SK-N-SH (cell line): Measurements from ENCODE around the gene BBS9. TPM values are rescaled to one million over a fixed set of nuclear protein-coding genes. Genes with fewer than 3 reads are reported as not detected.

ENCODE experiments used
- CTCF ChIA-PET: fragments of 300-600, 350-600 bp; formaldehyde crosslinking; extraction: SDS; loops from one replicate; lab custom pipeline; 2021; lab: Yijun Ruan, JAX
- POLR2A ChIA-PET: fragments of 350-600 bp; sonication (Branson Sonifier 250); formaldehyde crosslinking; extraction: SDS; loops from one replicate; lab custom pipeline; 2020; ENCODE audit warnings: antibody characterized with exemption, inconsistent platforms; lab: Yijun Ruan, JAX
- DNase-seq: peaks from one replicate; pipeline ENCODE4 v3.0.0; 2012
- H2AFZ ChIP-seq: fragments of 200-600 bp; sonication (generic); 2 replicates; pipeline ENCODE4 v1.8.1; 2016; ENCODE audit warnings: antibody characterized with exemption, mild to moderate bottlenecking, low read depth
- H3F3A ChIP-seq: fragments of 200-600 bp; sonication (generic); replicated peaks from 2 replicates; pipeline ENCODE3; 2016; ENCODE audit warnings: antibody characterized with exemption, mild to moderate bottlenecking; ENCODE audit not compliant: insufficient read depth
- H3K27ac ChIP-seq, 2 experiments: fragments of 200-500 bp in 1 of 2; fragments of 200-600 bp in 1 of 2; sonication (Bioruptor generic) in 1 of 2; sonication (generic), shearing (Covaris generic) in 1 of 2; 2 replicates each; pipeline versions ENCODE4 v1.5.1 to v1.6.1; 2014 to 2016; ENCODE audit warnings: low read depth in 2 of 2, inconsistent platforms in 1 of 2, low read length in 1 of 2, mild to moderate bottlenecking in 1 of 2, mixed read lengths in 1 of 2
- H3K27me3 ChIP-seq: fragments of 200-600 bp; sonication (generic), shearing (Covaris generic); 2 replicates; pipeline ENCODE4 v1.6.1; 2016; ENCODE audit warnings: mixed run types; ENCODE audit not compliant: insufficient read depth
- H3K36me3 ChIP-seq, 2 experiments: fragments of 200-500 bp in 1 of 2; fragments of 200-600 bp in 1 of 2; sonication (Bioruptor generic) in 1 of 2; sonication (generic) in 1 of 2; replicated peaks in 1 of 2; 2 replicates each; pipeline versions ENCODE3 to v1.5.1; 2014 to 2016; ENCODE audit warnings: low read length in 1 of 2, mild to moderate bottlenecking in 1 of 2; ENCODE audit not compliant: insufficient read depth in 2 of 2, control insufficient read depth in 1 of 2
- H3K4me1 ChIP-seq, 2 experiments: fragments of 200-500 bp in 1 of 2; fragments of 200-600 bp in 1 of 2; sonication (Bioruptor generic) in 1 of 2; sonication (generic), shearing (Covaris generic) in 1 of 2; 2 replicates each; pipeline versions ENCODE4 v1.5.1 to v1.6.1; 2014 to 2016; ENCODE audit warnings: low read depth in 1 of 2, low read length in 1 of 2, mixed run types in 1 of 2; ENCODE audit not compliant: insufficient read depth in 2 of 2, control insufficient read depth in 1 of 2
- H3K4me2 ChIP-seq: fragments of 200-600 bp; sonication (generic), shearing (Covaris generic); 2 replicates; pipeline ENCODE4 v1.6.1; 2017; ENCODE audit warnings: mixed run types
- H3K4me3 ChIP-seq, 2 experiments: fragments of 200-500 bp in 1 of 2; fragments of 200-600 bp in 1 of 2; sonication (Bioruptor generic) in 1 of 2; sonication (generic), shearing (Covaris generic) in 1 of 2; 2 replicates each; pipeline versions ENCODE4 v1.5.1 to v1.8.1; 2014 to 2016; ENCODE audit warnings: low read depth in 2 of 2, inconsistent platforms in 1 of 2, low read length in 1 of 2, mild to moderate bottlenecking in 1 of 2, mixed read lengths in 1 of 2, moderate library complexity in 1 of 2
- H3K79me2 ChIP-seq: fragments of 200-600 bp; sonication (generic); 2 replicates; pipeline ENCODE4 v1.8.1; 2017; ENCODE audit warnings: mild to moderate bottlenecking; ENCODE audit not compliant: insufficient read depth
- H3K9ac ChIP-seq: fragments of 200-600 bp; sonication (generic); 2 replicates; pipeline ENCODE4 v1.6.1; 2017; ENCODE audit warnings: mixed run types
- H3K9me2 ChIP-seq: fragments of 200-600 bp; sonication (generic); 2 replicates; pipeline ENCODE4 v1.6.1; 2017; ENCODE audit warnings: mixed run types
- H3K9me3 ChIP-seq: fragments of 200-600 bp; sonication (generic); 2 replicates; pipeline ENCODE4 v1.6.1; 2017; ENCODE audit warnings: mixed run types, mild to moderate bottlenecking, moderate library complexity
- H4K20me1 ChIP-seq: fragments of 200-600 bp; sonication (generic); 2 replicates; pipeline ENCODE4 v1.6.1; 2017; ENCODE audit warnings: mild to moderate bottlenecking, mixed run types; ENCODE audit not compliant: insufficient read depth
- CHD2 ChIP-seq: fragments of 150-350 bp; IDR thresholded peaks from 2 replicates; pipeline ENCODE4 v1.6.1; 2018; ENCODE audit warnings: low read length; ENCODE audit not compliant: partially characterized antibody
- CTCF ChIP-seq: fragments of 200-600 bp; sonication (generic); IDR thresholded peaks from 2 replicates; pipeline ENCODE4 v1.6.1; 2017; ENCODE audit warnings: antibody characterized with exemption, mild to moderate bottlenecking, moderate library complexity
- EP300 ChIP-seq, 2 experiments: IDR thresholded peaks; 2 replicates each; pipeline versions ENCODE4 v1.4.0 to v1.6.1; 2012; ENCODE audit warnings: borderline replicate concordance in 1 of 2, low read depth in 1 of 2, low read length in 1 of 2
- FOXJ3 ChIP-seq: sonication (generic); formaldehyde crosslinking; IDR thresholded peaks from 2 replicates; pipeline ENCODE4 v1.5.1; 2020; ENCODE audit warnings: mild to moderate bottlenecking, missing genetic modification reagents
- FOXM1 ChIP-seq: IDR thresholded peaks from 2 replicates; pipeline ENCODE4 v1.4.0; 2012; ENCODE audit warnings: low read depth, mild to moderate bottlenecking
- PBX3 ChIP-seq: IDR thresholded peaks from 2 replicates; pipeline ENCODE4; 2012
- RAD21 ChIP-seq: IDR thresholded peaks from 2 replicates; pipeline ENCODE4 v1.6.1; 2012; ENCODE audit warnings: mild to moderate bottlenecking, low read length
- REST ChIP-seq: IDR thresholded peaks from 2 replicates; pipeline ENCODE4 v1.6.1; 2012; ENCODE audit warnings: mild to moderate bottlenecking, low read depth, low read length, moderate library complexity
- SIN3A ChIP-seq: IDR thresholded peaks from 2 replicates; pipeline ENCODE4 v1.6.1; 2012; ENCODE audit warnings: low read depth, mild to moderate bottlenecking, low read length, moderate library complexity, borderline replicate concordance
- TCF12 ChIP-seq: IDR thresholded peaks from 2 replicates; pipeline ENCODE4 v1.4.0; 2012
- YY1 ChIP-seq: IDR thresholded peaks from 2 replicates; pipeline ENCODE4 v1.4.0; 2012; ENCODE audit warnings: low read depth, mild to moderate bottlenecking
- WGBS: methylation state at CpG from one replicate; pipeline ENCODE4 v1.1.6; 2017; ENCODE audit warnings: low lambda C conversion rate; 5-methylcytosine and 5-hydroxymethylcytosine counted together
- polyA plus RNA-seq, 3 experiments: library from polyadenylated mRNA; depleted of rRNA; stranded (reverse); fragments of >200 nt; gene quantifications; 2 replicates each; pipeline ENCODE4 v1.2.3, GENCODE V29; 2012

Gene BBS9
- polyA plus RNA-seq, 1 of the 3 experiments (the other 2 are of a cell fraction): 7.5 TPM

- ChIA-PET CTCF (no interaction called here), POLR2A (no interaction called here)
- Histone ChIP-seq H3K27ac (no peak overlapping the region), H3K4me3 (no peak overlapping the region), H3K4me1 (no peaks in the 10 kb centered on the region), H2AFZ (no peak overlapping the region), H3K36me3 (no peaks in the 10 kb centered on the region), H3K4me2 (no peak overlapping the region), H3K9me2 (no peaks in the 10 kb centered on the region), H3K79me2 (no peaks in the 10 kb centered on the region), H3K27me3 (no peaks in the 10 kb centered on the region), H4K20me1 (no peaks in the 10 kb centered on the region), H3F3A (no peaks in the 10 kb centered on the region), H3K9me3 (no peaks in the 10 kb centered on the region), H3K9ac (no peak overlapping the region)
- no peak for TF ChIP-seq FOXM1
- TF ChIP-seq RAD21: no peak
- TF ChIP-seq PBX3: no peak
- TF ChIP-seq YY1: no peak
- no peak for TF ChIP-seq SIN3A
- TF ChIP-seq REST: no peak
- no peak for TF ChIP-seq EP300 (IDR thresholded peaks at IDR 0.05; ENCODE audit: borderline replicate concordance in 1 of 2, low read depth in 1 of 2, low read length in 1 of 2)
- no peak for DNase-seq
- WGBS: 76% methylated on average over 2 of the region's 2 CpGs
Observed at GRCh38 chr7:33529070-33529469, 399.7 kb downstream of the BBS9 start.

- no peak for DNase-seq
- no peaks in the 10 kb centered on the region for H3K27me3 ChIP-seq
- H3K36me3 ChIP-seq: no peaks in the 10 kb centered on the region
- H3K4me3 ChIP-seq: no peak overlapping the region
- H2AFZ ChIP-seq: no peak overlapping the region
- H3K9me2 ChIP-seq: no peaks in the 10 kb centered on the region
- ChIA-PET CTCF (interaction anchor here (0.9 to 2.0 kb wide), 2 partner anchors 17 kb away, joined by 3 to 5 read pairs; no protein-coding TSS in a partner anchor), POLR2A (no interaction called here)
- no peak overlapping the region for H3K9ac ChIP-seq
- no peaks in the 10 kb centered on the region for H3K79me2 ChIP-seq
- no peaks in the 10 kb centered on the region for H4K20me1 ChIP-seq
- no peaks in the 10 kb centered on the region for H3K4me1 ChIP-seq
- H3F3A ChIP-seq: no peaks in the 10 kb centered on the region
- H3K27ac ChIP-seq: no peak overlapping the region
- TF ChIP-seq TCF12: no peak
- no peak for TF ChIP-seq FOXJ3 (CRISPR knock-in tag)
- TF ChIP-seq CTCF: peak; percentile 24; the same call in 1 of the 2 replicates
- TF ChIP-seq CHD2: no peak
- H3K4me2 ChIP-seq: no peak overlapping the region
- WGBS: 95% methylated on average over 1 of the region's 1 CpG
- H3K9me3 ChIP-seq: no peaks in the 10 kb centered on the region
Observed at GRCh38 chr7:33530664-33531063, 401.3 kb downstream of the BBS9 start.
